GM18499 (cell line): ENCODE measurements around the gene GNAS-AS1.

Experiments
- ATAC-seq: cut with Tn5 transposase; IDR thresholded peaks from one replicate; pipeline ENCODE4 v1.9.1; 2021; ENCODE audit warnings: moderate number of reproducible peaks; ENCODE audit not compliant: insufficient read depth, unreplicated experiment

Gene GNAS-AS1

DNA sequence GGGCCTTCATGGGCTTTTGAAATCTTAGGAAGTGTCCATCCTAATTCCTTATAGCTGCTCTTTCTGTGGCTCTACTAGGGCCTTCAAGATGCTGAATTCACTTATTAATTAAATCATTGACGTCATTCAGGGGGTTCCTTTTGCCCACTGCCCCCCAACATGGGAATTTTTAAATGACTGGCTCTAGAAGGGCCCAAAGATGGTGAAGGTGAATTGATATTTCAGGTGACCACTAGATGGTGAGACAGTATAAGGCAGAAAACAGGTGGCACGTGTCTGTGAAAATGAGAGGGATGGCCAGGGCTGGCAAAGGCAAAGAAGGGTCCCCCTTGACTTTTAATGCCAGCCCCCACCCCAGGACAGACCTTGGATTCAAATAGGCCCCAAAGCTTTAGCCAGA, 13.6 kb upstream of the GNAS-AS1 start:
- ATAC-seq = no peak

DNA sequence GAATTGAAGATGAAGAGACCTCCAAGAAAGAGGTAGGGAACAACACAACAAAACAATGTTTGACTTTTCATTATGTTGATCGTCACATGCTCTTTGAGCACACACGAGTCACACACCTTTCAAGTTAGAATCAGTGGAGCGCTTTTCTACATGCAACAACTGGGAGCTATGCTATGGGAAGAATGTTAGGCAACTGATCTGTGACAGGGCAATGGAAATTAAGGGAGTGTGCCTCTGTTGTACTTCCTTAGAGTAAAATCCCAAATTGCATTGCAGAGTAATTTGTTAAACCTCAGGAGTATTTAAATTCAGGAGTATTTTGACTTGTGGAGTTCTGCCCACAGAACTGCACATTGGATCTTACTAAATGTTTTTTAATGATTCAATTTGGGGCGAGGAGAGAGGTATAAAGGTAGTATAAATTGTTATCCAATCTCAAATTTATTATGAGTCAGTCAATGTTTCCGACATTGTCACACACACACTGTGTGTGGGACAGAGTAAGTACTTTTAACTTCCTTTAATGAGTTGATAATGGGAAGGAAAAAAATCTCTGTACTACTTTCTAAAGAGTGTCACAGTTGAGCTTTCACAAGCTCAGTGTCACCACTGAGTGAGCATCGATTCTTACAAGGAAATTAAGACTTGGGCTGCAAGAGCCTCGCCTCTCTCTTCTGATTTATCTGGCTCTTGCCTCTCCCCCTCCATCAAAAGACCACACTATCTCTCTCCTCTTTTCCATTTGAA, 12.5 kb upstream of the GNAS-AS1 start:
- ATAC-seq = no peak

GRCh38 chr20:58855506-58856389, 5.0 kb upstream of the GNAS-AS1 start:
- no peak for ATAC-seq

DNA sequence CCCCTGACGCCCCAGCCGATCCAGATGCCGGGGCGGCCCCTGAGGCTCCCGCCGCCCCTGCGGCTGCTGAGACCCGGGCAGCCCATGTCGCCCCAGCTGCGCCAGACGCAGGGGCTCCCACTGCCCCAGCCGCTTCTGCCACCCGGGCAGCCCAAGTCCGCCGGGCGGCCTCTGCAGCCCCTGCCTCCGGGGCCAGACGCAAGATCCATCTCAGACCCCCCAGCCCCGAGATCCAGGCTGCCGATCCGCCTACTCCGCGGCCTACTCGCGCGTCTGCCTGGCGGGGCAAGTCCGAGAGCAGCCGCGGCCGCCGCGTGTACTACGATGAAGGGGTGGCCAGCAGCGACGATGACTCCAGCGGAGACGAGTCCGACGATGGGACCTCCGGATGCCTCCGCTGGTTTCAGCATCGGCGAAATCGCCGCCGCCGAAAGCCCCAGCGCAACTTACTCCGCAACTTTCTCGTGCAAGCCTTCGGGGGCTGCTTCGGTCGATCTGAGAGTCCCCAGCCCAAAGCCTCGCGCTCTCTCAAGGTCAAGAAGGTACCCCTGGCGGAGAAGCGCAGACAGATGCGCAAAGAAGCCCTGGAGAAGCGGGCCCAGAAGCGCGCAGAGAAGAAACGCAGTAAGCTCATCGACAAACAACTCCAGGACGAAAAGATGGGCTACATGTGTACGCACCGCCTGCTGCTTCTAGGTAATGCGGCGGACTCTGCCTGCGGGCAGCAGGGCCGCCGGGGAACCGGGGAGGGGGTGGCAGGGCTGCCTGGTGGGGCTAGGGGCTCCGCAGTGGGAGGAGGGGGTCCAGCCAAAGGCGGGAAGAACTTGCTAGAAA, 4.2 kb upstream of the GNAS-AS1 start:
- no peak for ATAC-seq

GRCh38 chr20:58853976-58854637, 3.4 kb upstream of the GNAS-AS1 start:
- no peak for ATAC-seq

- no peak for ATAC-seq
These were observed 2.8 kb upstream of the GNAS-AS1 start for GRCh38 chr20:58853466-58853865.

GRCh38 chr20:58852543-58853271, 2.0 kb upstream of the GNAS-AS1 start, which contains the start of gene GNAS:
TSS of gene GNAS (plus strand) at chr20:58852716.
- ATAC-seq = no peak

DNA sequence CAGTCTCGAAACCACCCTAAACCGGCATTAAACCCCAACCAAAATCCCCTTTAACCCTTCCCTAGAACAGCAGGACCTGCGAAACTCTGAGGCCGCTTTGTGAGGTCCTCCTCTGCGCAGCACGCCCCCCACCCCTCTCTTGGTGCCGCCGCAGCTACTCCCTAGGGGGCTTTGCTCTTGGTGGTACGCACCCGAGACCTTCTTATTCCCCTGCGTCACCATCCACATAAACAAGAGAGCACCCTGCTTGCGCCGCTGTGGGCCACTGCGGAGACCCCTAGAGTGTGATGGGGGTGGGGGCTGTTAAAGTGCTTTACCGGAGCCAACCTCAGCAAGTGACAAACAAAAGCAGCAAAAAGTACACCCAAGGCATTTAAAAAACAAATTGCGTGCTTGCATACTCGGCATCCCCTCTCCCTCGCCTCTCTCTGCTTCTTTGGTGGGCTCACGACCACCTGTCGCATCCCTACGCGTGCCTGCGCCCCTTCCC, 1.3 kb upstream of the GNAS-AS1 start:
- ATAC-seq = no peak

GRCh38 chr20:58851221-58851968, 693 bp upstream of the GNAS-AS1 start:
- no peak for ATAC-seq

GRCh38 chr20:58847463-58847862, 3.2 kb downstream of the GNAS-AS1 start:
- no peak for ATAC-seq

DNA sequence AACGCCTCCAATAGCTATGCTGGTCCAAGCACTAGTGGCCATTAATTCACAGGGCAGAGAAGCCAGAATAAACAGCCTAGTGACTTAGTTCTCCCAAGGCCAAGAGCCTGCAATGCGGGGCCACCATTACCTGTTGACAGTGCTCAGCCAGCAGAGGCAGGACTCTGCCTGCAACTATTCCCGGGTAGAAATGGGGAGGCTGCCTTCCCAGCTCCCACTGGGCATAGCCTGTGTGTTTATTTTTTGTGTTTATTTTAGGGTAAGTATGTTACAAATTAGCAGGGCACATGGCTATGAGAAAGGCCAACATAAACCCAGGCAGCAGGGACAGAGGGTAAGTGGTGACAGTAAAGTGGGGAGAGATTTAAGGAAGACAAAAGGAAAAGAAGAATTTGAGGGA, 5.0 kb downstream of the GNAS-AS1 start:
- no peak for ATAC-seq

DNA sequence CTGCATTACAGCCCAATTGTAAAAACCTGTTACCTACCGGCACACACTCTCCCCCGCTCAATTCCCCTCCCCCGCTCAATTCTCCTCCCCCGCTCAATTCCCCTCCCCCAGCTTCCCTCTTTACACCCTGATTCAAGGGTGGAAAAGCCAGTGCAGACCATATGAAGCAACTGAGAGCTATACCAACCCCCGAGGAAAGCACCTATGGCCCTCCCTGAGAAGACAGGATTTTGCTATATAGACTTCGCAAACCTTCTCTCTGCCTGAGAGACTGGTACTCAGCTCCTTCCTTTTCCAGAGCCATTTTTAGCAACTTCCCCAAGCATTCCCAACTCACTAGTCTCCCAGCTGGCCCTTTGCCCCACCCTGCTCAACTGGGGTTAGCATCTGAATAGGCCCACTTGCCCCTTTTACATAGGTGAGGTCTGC, 7.6 kb downstream of the GNAS-AS1 start:
- no peak for ATAC-seq

- ATAC-seq = no peak
These were observed 8.4 kb downstream of the GNAS-AS1 start for GRCh38 chr20:58842276-58842675.

GRCh38 chr20:58841539-58842264, 9.0 kb downstream of the GNAS-AS1 start:
- no peak for ATAC-seq

GRCh38 chr20:58840816-58841538, 9.7 kb downstream of the GNAS-AS1 start:
- no peak for ATAC-seq

DNA sequence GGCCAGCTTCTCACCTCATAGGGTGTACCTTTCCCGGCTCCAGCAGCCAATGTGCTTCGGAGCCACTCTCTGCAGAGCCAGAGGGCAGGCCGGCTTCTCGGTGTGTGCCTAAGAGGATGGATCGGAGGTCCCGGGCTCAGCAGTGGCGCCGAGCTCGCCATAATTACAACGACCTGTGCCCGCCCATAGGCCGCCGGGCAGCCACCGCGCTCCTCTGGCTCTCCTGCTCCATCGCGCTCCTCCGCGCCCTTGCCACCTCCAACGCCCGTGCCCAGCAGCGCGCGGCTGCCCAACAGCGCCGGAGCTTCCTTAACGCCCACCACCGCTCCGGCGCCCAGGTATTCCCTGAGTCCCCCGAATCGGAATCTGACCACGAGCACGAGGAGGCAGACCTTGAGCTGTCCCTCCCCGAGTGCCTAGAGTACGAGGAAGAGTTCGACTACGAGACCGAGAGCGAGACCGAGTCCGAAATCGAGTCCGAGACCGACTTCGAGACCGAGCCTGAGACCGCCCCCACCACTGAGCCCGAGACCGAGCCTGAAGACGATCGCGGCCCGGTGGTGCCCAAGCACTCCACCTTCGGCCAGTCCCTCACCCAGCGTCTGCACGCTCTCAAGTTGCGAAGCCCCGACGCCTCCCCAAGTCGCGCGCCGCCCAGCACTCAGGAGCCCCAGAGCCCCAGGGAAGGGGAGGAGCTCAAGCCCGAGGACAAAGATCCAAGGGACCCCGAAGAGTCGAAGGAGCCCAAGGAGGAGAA, 10.5 kb downstream of the GNAS-AS1 start:
- no peak for ATAC-seq

DNA sequence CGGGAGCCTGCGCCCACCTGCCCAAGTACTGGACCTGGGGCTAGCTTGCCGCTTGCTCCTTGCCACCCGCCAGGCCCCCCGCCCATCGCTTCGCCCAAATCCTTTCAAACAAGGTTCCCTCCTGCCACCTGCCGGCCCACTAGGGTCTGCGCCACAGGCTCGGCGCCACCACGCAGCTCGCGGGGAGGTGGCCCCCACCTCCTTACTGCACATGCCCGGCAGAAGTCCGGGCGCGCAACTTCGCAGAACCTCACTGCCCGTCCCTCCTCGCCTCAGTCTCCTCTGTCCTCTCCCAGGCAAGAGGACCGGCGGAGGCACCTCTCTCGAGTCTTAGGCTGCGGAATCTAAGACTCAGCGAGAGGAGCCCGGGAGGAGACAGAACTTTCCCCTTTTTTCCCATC, 11.2 kb downstream of the GNAS-AS1 start:
- no peak for ATAC-seq
